Hepatocyte (in vitro differentiated cells): ENCODE results near the gene MFRP. TPM values are rescaled to one million over a fixed set of nuclear protein-coding genes. Genes with fewer than 3 reads are reported as not detected.

Experiments used
- DNase-seq: peaks from one replicate; pipeline ENCODE4 v3.0.0-alpha.2; 2016; ENCODE audit warnings: low spot score
- H2AFZ ChIP-seq: fragments of 200-600 bp; sonication (generic); 2 replicates; pipeline ENCODE4 v1.6.0; 2016; ENCODE audit warnings: antibody characterized with exemption, mild to moderate bottlenecking
- H3K27ac ChIP-seq: fragments of 200-600 bp; sonication (generic); 2 replicates; pipeline ENCODE4 v1.5.1; 2016; ENCODE audit warnings: mild to moderate bottlenecking
- H3K27me3 ChIP-seq: fragments of 200-600 bp; sonication (generic); 2 replicates; pipeline ENCODE4 v1.6.1; 2016
- H3K36me3 ChIP-seq: fragments of 200-600 bp; sonication (generic); replicated peaks from 2 replicates; pipeline ENCODE4 v1.5.1; 2016; ENCODE audit warnings: low read depth; ENCODE audit not compliant: insufficient read depth
- H3K4me1 ChIP-seq: fragments of 200-600 bp; sonication (generic); 2 replicates; pipeline ENCODE4 v1.5.1; 2016; ENCODE audit warnings: mild to moderate bottlenecking, moderate library complexity; ENCODE audit not compliant: insufficient read depth
- H3K4me2 ChIP-seq: fragments of 200-600 bp; sonication (generic); 2 replicates; pipeline ENCODE4 v1.6.0; 2016
- H3K4me3 ChIP-seq: fragments of 200-600 bp; sonication (generic); 2 replicates; pipeline ENCODE4 v1.5.1; 2016; ENCODE audit warnings: mild to moderate bottlenecking
- H3K79me2 ChIP-seq: fragments of 200-600 bp; sonication (generic); 2 replicates; pipeline ENCODE4 v1.6.0; 2017; ENCODE audit warnings: mild to moderate bottlenecking
- H3K9me2 ChIP-seq: fragments of 200-600 bp; sonication (generic); replicated peaks from 2 replicates; pipeline ENCODE4 v1.6.0; 2017; ENCODE audit warnings: mild to moderate bottlenecking; ENCODE audit not compliant: insufficient read depth
- H3K9me3 ChIP-seq: fragments of 200-600 bp; sonication (generic); 2 replicates; pipeline ENCODE4 v1.5.1; 2016; ENCODE audit warnings: low read depth, mild to moderate bottlenecking
- H4K20me1 ChIP-seq: fragments of 200-600 bp; sonication (generic); 2 replicates; pipeline ENCODE4 v1.6.0; 2016; ENCODE audit warnings: mild to moderate bottlenecking; ENCODE audit not compliant: insufficient read depth, poor library complexity, severe bottlenecking
- EZH2 ChIP-seq: fragments of 200-600 bp; sonication (generic); IDR thresholded peaks from 2 replicates; pipeline ENCODE4 v1.6.1; 2016; ENCODE audit warnings: antibody characterized with exemption, mild to moderate bottlenecking, borderline replicate concordance
- EZH2phosphoT487 ChIP-seq: fragments of 200-600 bp; sonication (generic); IDR thresholded peaks from one replicate; pipeline ENCODE4 v1.6.1; 2018; ENCODE audit warnings: antibody characterized with exemption, mild to moderate bottlenecking, low read depth, moderate library complexity; ENCODE audit not compliant: unreplicated experiment, severe bottlenecking
- WGBS: methylation state at CpG from one replicate; pipeline ENCODE4 v1.1.6; 2016; ENCODE audit warnings: low lambda C conversion rate; ENCODE audit errors: missing lambda C conversion rate; 5-methylcytosine and 5-hydroxymethylcytosine counted together
- polyA plus RNA-seq: library from polyadenylated mRNA; unstranded; fragments of >200 nt; fragmentation: Nextera tagmentation; extraction: Ambion mirVana; gene quantifications from 2 replicates; pipeline ENCODE4 v1.2.1, GENCODE V29; 2016
- total RNA-seq: library from RNA; depleted of rRNA; stranded (reverse); fragments of >200 nt; gene quantifications from 2 replicates; pipeline ENCODE4 v1.2.3, GENCODE V29; 2014
- TF ChIP-seq, protein P1 (sequence below): fragments of 200-600 bp; sonication (generic); IDR thresholded peaks from 2 replicates; pipeline ENCODE4 v1.5.1; 2016; ENCODE audit warnings: antibody characterized with exemption, mild to moderate bottlenecking; ENCODE audit not compliant: poor library complexity

The MFRP gene
- total and polyA plus RNA-seq, 2 experiments from 2014 or later: not detected

DNA sequence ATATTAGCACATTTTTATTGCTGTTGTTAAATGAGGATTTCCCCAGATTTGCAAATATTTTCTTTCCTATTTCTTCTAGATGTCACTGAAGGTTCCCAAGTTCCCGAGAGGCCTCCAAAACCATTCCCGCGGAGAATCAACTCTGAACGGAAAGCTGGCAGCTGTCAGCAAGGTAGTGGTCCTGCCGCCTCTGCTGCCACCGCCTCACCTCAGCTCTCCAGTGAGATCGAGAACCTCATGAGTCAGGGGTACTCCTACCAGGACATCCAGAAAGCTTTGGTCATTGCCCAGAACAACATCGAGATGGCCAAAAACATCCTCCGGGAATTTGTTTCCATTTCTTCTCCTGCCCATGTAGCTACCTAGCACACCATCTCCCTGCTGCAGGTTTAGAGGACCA lies 47.1 kb downstream of the MFRP start:
- Histone ChIP-seq H3K36me3 (no peaks in the 10 kb centered on the region), H3K9me2 (no peaks in the 10 kb centered on the region), H3K4me1 (no peaks in the 10 kb centered on the region), H4K20me1 (no peaks in the 10 kb centered on the region), H3K27me3 (no peaks in the 10 kb centered on the region), H3K79me2 (no peaks in the 10 kb centered on the region), H3K9me3 (no peaks in the 10 kb centered on the region), H3K4me3 (no peak overlapping the region), H3K4me2 (no peak overlapping the region), H2AFZ (no peak overlapping the region), H3K27ac (no peak overlapping the region)
- TF ChIP-seq EZH2phosphoT487 (no peak), EZH2 (no peak)
- TF ChIP-seq, protein P1, sequence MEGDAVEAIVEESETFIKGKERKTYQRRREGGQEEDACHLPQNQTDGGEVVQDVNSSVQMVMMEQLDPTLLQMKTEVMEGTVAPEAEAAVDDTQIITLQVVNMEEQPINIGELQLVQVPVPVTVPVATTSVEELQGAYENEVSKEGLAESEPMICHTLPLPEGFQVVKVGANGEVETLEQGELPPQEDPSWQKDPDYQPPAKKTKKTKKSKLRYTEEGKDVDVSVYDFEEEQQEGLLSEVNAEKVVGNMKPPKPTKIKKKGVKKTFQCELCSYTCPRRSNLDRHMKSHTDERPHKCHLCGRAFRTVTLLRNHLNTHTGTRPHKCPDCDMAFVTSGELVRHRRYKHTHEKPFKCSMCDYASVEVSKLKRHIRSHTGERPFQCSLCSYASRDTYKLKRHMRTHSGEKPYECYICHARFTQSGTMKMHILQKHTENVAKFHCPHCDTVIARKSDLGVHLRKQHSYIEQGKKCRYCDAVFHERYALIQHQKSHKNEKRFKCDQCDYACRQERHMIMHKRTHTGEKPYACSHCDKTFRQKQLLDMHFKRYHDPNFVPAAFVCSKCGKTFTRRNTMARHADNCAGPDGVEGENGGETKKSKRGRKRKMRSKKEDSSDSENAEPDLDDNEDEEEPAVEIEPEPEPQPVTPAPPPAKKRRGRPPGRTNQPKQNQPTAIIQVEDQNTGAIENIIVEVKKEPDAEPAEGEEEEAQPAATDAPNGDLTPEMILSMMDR: no peak
- 97% methylated on average over 9 of the region's 9 CpGs for WGBS
- no peak for DNase-seq

DNA sequence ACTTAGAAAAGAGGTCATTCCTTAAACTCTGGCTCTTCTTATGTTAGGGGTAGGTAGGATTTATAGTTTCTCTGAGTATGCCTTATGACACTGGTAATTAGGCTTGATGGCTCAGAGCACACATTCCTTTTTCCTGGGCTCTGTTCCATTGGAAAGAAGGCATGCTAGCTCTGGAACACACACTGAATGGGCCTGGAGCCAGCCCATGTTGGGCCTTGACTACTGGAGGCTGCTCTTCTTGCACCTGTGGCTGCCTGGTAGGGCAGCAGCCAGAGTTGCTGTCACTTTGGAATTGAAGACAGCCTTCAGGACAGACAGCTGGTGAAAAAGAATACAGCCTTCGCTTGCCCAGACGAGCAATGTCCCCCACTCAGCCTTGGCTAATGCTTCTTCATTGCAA lies 47.8 kb downstream of the MFRP start:
- Histone ChIP-seq H3K4me3 (no peak overlapping the region), H3K79me2 (no peaks in the 10 kb centered on the region), H3K9me3 (no peaks in the 10 kb centered on the region), H2AFZ (no peak overlapping the region), H3K36me3 (no peaks in the 10 kb centered on the region), H3K27me3 (no peaks in the 10 kb centered on the region), H3K9me2 (no peaks in the 10 kb centered on the region), H4K20me1 (no peaks in the 10 kb centered on the region), H3K4me2 (no peak overlapping the region), H3K4me1 (no peaks in the 10 kb centered on the region), H3K27ac (no peak overlapping the region)
- TF ChIP-seq EZH2 (no peak), EZH2phosphoT487 (no peak)
- TF ChIP-seq, protein P1: no peak
- 93% methylated on average over 2 of the region's 2 CpGs for WGBS
- no peak for DNase-seq

DNA sequence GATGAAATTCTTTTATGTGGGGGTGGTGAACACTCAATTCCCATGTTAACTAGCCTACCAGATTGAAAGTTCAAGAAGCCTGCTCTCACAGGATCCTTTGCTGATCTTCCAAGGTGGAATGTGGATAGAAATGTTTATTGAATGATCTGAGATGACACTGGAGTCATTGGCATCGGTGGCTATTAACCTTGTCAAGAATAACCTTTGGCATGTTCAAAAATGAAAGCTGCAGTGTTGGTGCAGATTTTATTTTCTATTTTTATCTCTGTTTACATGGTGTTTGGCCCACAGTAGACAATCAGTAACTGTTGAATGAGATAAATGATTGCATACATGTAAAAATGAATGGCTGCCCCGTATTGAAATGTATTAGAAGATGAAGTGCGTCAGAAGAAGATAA lies 48.6 kb downstream of the MFRP start:
- Histone ChIP-seq H3K4me1 (no peaks in the 10 kb centered on the region), H3K4me3 (no peak overlapping the region), H4K20me1 (no peaks in the 10 kb centered on the region), H3K27ac (no peak overlapping the region), H3K9me2 (no peaks in the 10 kb centered on the region), H3K4me2 (no peak overlapping the region), H3K9me3 (no peaks in the 10 kb centered on the region), H3K27me3 (no peaks in the 10 kb centered on the region), H3K79me2 (no peaks in the 10 kb centered on the region), H3K36me3 (no peaks in the 10 kb centered on the region), H2AFZ (no peak overlapping the region)
- no peak for TF ChIP-seq EZH2phosphoT487
- no peak for TF ChIP-seq EZH2
- TF ChIP-seq, protein P1: no peak
- WGBS: 90% methylated on average over 3 of the region's 3 CpGs
- no peak for DNase-seq

DNA sequence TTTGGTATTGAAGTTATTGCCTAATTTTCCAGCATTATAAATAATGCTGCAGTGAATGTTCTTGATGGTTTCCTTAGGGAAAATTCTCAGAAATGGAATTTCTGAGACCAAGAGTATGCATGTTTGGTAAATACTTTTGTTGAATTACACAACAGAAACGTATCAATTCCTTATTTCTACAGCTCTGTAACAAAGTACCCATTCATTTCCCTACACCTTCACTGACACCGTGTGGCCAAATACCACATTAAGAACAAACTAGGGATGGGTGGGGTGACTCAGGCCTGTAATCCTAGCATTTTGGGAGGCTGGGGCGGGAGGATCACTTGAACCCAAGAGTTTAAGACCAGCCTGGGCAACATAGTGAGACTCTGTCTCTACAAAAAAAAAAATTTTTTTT lies 51.3 kb downstream of the MFRP start:
- H3K27me3 ChIP-seq: no peaks in the 10 kb centered on the region
- no peak overlapping the region for H3K4me3 ChIP-seq
- H4K20me1 ChIP-seq: no peaks in the 10 kb centered on the region
- H2AFZ ChIP-seq: no peak overlapping the region
- no peak for TF ChIP-seq EZH2
- TF ChIP-seq, protein P1: no peak
- no peak for TF ChIP-seq EZH2phosphoT487
- no peaks in the 10 kb centered on the region for H3K79me2 ChIP-seq
- H3K9me3 ChIP-seq: peaks cover 9% of the 10 kb centered on the region
- peaks cover 4% of the 10 kb centered on the region for H3K36me3 ChIP-seq
- H3K27ac ChIP-seq: no peak overlapping the region
- DNase-seq: no peak
- WGBS: 76% methylated on average over 3 of the region's 3 CpGs
- H3K4me2 ChIP-seq: no peak overlapping the region
- H3K4me1 ChIP-seq: no peaks in the 10 kb centered on the region
- no peaks in the 10 kb centered on the region for H3K9me2 ChIP-seq
